IPS-NIHi7 (cell line): ENCODE measurements around the gene ZBTB47.

Experiments
- DNase-seq: peaks from one replicate; pipeline ENCODE4 v3.0.0; 2012; ENCODE audit warnings: mixed read lengths; ENCODE audit errors: extremely low spot score

ZBTB47 gene

DNA sequence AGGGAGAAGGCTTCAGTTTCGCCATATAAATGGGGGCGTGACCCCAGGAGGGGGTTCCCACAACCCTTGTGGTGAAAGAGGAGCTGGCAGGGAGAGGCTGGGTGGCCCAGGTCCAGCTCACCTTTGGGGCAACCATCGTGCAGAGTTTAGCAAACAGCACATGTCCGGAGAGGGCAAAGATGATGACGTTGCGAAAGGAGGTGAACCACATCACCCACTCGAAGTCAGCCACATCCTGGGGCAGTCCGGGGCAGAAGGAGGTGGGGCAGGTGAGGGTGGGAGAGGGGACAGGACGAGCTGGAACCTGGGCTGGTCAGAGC lies 45.4 kb downstream of the ZBTB47 start:
- DNase-seq, result no peak

GRCh38 chr3:42699511-42699971 lies 46.0 kb downstream of the ZBTB47 start:
- no peak for DNase-seq

DNA sequence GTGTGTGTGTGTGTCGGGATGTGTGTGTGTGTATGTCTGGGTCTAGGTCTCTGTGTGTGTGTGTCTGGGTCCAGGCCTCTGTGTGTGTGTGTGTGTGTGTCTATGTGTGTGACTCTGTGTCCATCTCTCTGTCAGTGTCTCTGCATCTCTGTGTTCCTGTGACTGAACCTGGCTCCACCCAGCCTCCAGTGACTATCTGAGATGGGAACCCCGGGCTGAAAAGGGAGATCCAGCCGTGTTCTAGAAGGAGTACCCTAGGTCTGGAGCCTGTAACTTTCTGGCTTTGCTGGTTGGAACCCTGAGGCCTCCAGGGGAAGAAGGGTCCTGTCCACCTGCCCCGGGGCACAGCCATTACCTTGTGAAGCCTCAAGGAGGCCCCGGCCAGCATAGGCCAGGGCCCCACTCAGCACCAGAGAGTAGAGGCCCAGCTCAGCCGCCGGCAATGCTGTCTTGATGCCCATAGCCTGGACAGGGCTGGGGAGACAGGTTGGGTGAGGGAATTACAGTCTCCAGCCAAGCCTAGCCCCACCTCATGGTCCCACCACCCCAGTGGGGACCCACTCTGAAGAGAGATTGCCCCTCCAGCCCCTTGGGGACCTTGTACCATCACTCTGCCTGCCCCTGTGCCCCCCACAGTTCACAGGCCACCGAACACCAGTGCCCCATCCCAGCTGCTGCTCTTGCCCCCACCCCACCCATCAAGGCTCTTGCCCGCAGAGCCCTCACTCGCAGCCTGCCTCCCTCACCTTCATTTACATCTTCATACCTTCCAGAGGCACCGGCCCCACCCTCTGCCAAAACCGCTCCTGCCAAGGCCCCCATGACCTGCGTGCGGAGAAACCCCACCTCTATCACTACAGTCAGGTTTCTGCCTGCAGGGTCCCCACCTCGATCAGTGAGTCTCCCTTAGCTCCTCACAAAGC lies 47.1 kb downstream of the ZBTB47 start:
- no peak for DNase-seq

DNA sequence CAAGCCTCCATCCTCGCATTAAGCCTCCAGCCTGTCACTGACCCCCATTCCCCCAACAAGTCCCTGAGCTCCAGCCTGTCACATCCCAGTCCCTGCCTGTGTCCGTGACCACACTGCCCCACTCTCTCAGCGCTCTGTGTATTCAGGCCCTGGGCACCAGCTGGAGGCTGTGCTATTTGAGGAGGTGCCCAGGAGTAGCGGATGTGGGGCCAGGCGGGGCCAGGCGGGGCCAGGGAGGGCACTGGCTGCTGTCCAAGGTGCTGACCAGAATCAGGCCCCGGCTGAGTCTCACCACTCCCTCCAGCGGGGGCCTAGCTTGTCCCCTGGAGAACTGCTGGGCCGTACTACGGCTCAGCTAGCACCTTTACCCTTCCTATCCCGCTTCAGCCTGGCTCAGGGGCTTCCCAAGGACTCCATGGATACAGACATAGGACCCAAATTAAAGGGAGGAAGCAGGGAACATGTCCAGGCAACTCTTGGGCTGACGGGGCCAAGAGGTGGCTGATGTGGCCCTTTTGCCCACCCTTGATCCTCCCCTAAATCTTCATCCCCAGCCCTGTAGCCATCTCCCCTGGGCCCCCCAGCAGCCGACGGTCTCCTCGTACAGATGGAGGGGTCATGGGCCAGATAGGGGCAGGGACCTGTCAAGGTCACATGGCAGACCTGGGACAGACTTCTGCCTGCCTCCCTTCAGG lies 48.0 kb downstream of the ZBTB47 start:
- DNase-seq, result peak; percentile 99

- no peak for DNase-seq
Measured at GRCh38 chr3:42702066-42702951, 48.8 kb downstream of the ZBTB47 start, which contains the start of gene HHATL. Gene HHATL, minus strand, starts transcription at chr3:42702798. Its CDS starts 1,972 bp downstream, at chr3:42700826.

GRCh38 chr3:42702982-42703694 lies 49.6 kb downstream of the ZBTB47 start:
- no peak for DNase-seq

- DNase-seq, result no peak
Measured at GRCh38 chr3:42703695-42704025, 50.2 kb downstream of the ZBTB47 start.

DNA sequence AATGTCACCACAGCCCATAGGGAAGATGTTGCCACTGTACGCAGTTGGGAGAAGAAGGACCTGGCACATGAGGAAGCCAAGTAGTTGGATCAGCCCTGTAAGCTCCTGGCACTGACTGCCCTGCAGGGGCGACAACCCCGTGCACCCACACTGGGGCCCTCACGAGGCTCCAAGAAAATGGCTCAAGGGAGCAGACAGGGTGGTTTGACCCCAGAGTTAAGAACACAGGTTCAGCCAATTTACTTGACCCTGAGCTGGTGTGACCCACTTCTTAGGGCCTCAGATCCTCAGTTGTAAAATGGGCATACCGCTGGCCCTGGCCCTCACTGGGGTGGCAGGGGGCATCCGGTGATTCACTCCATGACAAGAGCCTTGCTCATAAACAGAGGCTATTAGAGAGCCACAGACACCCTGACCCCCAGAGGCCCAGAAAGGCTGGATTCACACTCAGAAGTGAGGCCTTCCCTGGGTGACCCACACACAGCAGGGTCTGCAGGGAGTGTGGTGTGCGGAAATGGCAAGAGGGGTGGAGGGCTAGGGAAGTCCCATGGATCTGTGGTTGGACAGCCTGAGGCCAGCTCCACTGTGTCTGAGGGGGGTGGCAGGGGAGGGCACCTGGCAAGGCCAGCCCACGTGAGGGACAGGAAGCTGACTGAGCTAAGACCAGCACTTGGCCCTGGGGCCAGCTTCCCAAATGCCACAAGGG lies 50.8 kb downstream of the ZBTB47 start:
- DNase-seq, result no peak

DNA sequence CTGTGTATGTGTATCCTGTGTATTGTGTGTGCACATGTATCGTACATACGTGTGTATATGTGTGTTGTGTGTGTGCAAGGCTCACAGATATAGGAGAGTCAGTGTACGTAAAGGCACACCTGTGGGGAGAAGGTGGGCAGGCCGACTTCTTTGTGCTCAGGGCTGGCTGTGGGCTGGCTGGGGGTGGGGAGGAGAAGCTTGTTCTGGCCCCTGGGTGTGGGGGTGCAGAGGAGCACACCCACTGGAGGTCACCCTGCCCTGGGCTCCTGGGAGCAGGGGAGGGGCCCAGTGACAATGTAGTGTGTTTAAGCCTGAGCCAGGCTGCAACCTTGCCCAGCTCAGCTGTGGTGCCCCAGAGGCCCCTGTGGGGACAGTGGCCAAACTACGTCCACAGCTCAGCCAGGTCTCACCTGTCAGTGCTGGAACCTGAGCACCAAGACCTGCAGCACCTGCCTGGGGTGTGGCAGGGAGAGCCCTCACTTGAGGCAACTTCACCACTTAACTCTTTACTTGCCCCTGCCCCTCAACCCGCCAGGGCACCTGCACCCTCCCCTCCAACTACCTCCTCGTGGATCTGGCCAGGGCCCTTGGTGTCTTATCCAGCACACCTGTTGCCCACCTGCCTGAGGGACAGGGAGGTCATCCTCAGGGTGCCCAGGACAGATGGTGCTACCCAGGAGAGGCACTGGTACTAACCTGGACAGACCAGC lies 51.7 kb downstream of the ZBTB47 start:
- no peak for DNase-seq

- DNase-seq, result no peak
Measured at GRCh38 chr3:42705962-42706585, 52.6 kb downstream of the ZBTB47 start.

DNA sequence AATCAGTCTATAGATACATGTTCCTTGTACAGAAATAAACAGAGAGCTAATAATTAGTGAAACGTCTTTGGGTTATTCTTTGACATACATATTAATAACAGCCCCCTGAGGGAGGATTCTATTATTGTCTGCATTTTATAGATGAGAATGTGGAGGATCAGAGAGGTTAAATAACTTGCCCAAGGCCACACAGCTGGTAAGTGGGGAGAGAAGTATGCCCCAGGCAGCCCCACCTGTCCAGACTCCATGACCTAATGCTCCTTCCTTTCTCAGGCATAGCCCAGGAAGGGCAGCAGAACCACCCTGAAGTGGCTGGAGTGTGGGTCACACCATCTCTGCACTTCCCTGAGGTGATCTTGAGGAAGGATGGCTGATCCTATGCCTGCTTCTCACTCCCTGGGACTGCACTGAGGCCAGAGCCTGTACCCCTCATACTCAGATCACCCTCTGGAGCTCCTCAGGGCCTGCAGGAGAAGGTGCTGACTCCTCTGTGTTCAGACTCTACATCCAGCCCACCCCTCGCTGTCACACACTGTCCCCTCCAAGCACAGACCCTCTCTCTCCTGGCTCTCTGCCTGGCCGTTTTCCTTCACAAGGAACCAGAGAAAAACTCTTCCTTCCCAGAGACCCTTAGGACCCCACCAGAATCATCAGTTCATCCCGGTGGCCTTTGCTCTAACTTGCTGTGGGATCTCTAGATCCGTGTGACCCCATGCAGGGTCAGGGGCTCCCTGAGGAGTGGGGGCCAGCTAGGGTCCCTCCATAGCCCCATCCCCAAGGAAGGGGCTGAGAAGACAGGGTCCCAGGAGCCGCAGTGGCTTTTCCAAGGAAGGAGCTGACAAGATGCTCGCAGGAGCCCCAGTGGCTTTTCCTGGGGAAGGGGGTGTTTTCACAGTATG lies 53.5 kb downstream of the ZBTB47 start:
- no peak for DNase-seq

GRCh38 chr3:42707620-42708355 lies 54.3 kb downstream of the ZBTB47 start:
- DNase-seq, result no peak

DNA sequence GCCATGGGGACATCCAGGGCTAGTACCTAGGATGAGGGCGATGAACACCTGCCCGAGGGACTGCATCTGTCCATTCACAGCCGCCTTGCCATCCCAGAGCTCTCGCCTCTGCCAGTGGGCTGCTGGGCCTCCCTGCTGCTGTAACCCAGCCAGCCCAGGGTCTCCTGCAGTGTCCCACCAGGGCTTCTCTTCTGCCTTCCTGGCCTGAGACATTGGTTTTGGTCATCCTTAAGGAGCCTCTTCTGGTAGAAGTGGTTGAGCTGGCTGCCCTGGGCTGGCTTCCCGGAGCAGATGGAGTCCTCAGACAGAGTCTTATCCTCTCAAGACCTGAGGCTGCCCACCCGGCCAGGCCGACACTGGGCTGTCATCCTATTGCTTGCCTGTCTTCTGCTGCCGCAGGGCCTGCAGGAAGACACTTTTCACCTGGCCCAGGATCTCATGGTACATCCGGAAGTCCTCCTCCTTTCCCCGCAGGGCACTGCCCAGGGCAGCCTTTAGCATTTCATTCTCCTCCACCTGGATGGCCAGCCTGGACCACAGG lies 55.2 kb downstream of the ZBTB47 start:
- DNase-seq, result no peak

- DNase-seq, result no peak
Measured at GRCh38 chr3:42709621-42710020, 56.1 kb downstream of the ZBTB47 start.

GRCh38 chr3:42710323-42711021 lies 57.0 kb downstream of the ZBTB47 start:
- DNase-seq, result no peak

DNA sequence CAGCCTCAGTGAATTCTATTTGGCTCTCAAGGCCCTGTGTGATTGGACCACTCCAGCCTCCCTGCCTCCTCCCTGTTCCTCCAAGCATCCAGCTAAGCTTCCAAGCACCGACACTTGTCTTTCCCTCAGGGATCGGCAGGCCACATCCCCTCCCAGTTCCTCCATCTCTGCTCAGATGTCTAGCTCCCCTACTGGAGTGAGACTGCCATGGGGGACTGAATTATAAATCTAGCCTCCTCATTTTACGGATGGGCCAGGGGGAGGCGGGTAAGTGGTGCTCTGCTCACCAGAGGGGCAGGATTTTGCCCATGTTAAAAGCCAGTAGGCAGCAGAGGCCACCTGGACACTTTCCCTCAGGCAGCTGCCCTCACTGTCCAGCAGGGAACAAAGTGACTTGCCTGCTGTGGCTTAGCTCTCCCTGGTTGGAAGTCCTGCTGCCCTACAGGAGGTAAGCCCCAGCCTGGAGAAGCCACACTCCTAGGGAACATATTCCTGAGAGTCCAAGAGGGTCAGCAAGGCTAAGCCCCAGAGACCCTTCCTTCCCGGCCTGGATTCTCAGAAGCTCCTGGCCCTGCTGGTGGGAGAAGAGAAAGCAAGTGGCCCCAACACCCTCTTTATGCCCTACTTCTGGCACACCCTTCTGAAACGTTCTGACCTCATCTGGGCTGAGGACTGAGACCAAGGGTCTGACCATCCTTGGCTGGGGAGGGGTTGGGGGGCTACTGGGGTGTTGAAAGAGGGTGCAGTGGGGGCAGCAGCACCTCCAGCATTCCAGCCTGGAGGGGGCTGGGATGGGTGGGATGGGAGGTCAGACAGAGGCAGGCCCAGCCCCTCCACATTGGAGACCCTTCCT lies 58.2 kb downstream of the ZBTB47 start:
- no peak for DNase-seq
